Iris pigment epithelial cell (primary cell): ENCODE data around the gene AP5Z1.
"Not testable (repeated sequence)": the region's sequence is repeated elsewhere in the genome, so short reads cannot be mapped to it uniquely, and the experiment has no call there.

Experiments used
- DNase-seq: peaks from one replicate; pipeline ENCODE4 v3.0.0-alpha.2; 2011; ENCODE audit warnings: low read depth

The AP5Z1 gene

GRCh38 chr7:4788627-4789189, 13.3 kb downstream of the AP5Z1 start:
- DNase-seq, result no peak

GRCh38 chr7:4789194-4790077, 14.0 kb downstream of the AP5Z1 start:
- DNase-seq, result no peak

- no peak for DNase-seq
Observed at GRCh38 chr7:4790078-4790465, 14.6 kb downstream of the AP5Z1 start.

GRCh38 chr7:4790516-4790991, 15.1 kb downstream of the AP5Z1 start:
- DNase-seq, result no peak

- DNase-seq, result no peak
Observed at GRCh38 chr7:4791101-4791737, 15.8 kb downstream of the AP5Z1 start.

- peak; percentile 54 for DNase-seq
Observed at GRCh38 chr7:4791738-4792536, 16.5 kb downstream of the AP5Z1 start.

- peak; percentile 38 for DNase-seq
Observed at GRCh38 chr7:4792537-4793126, 17.2 kb downstream of the AP5Z1 start.

- DNase-seq, result not testable (repeated sequence)
Observed at GRCh38 chr7:4793385-4793993, 18.1 kb downstream of the AP5Z1 start.

- DNase-seq, result not testable (repeated sequence)
Observed at GRCh38 chr7:4794171-4794570, 18.7 kb downstream of the AP5Z1 start.

GRCh38 chr7:4794591-4795350, 19.3 kb downstream of the AP5Z1 start:
- peak; percentile 13 for DNase-seq

GRCh38 chr7:4796453-4796852, 21.0 kb downstream of the AP5Z1 start:
- no peak for DNase-seq

GRCh38 chr7:4797858-4798705, 22.7 kb downstream of the AP5Z1 start:
- DNase-seq, result peak; percentile 20

- no peak for DNase-seq
Observed at GRCh38 chr7:4798706-4799235, 23.3 kb downstream of the AP5Z1 start.

GRCh38 chr7:4799508-4800268, 24.3 kb downstream of the AP5Z1 start:
- no peak for DNase-seq

GRCh38 chr7:4800487-4800886, 25.1 kb downstream of the AP5Z1 start:
- DNase-seq, result no peak

- DNase-seq, result no peak
Observed at GRCh38 chr7:4800926-4801838, 25.8 kb downstream of the AP5Z1 start.

- no peak for DNase-seq
Observed at GRCh38 chr7:4801839-4802231, 26.4 kb downstream of the AP5Z1 start.
